Measurements from ENCODE around the gene SIGLEC1. TPM values are rescaled to one million over a fixed set of nuclear protein-coding genes. Genes with fewer than 3 reads are reported as not detected.

The SIGLEC1 gene
- total RNA-seq, 1 donor from 2014 or later, result not detected

DNA sequence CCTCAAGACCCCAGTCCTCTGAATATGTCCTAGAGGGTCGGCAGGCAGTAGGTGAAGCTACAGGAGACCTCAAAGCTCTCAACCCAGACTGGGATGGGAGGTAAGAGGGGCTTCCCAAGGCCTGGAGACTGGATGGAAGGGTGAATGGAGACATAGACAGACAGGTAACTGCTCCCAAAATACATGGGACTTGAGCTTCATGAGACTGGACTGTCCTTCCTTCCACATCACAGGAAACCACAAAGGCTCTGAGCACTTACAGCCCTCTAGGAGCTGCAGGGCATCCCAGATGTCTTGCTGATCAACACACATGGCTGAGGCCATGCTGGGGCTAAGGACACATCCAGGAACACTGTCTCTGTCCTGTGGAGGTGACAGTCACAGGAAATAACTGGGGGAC is 31.6 kb upstream of the SIGLEC1 start:
- TF ChIP-seq, protein P1, sequence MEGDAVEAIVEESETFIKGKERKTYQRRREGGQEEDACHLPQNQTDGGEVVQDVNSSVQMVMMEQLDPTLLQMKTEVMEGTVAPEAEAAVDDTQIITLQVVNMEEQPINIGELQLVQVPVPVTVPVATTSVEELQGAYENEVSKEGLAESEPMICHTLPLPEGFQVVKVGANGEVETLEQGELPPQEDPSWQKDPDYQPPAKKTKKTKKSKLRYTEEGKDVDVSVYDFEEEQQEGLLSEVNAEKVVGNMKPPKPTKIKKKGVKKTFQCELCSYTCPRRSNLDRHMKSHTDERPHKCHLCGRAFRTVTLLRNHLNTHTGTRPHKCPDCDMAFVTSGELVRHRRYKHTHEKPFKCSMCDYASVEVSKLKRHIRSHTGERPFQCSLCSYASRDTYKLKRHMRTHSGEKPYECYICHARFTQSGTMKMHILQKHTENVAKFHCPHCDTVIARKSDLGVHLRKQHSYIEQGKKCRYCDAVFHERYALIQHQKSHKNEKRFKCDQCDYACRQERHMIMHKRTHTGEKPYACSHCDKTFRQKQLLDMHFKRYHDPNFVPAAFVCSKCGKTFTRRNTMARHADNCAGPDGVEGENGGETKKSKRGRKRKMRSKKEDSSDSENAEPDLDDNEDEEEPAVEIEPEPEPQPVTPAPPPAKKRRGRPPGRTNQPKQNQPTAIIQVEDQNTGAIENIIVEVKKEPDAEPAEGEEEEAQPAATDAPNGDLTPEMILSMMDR (IDR thresholded peaks at IDR 0.05; ENCODE audit: insufficient read depth, low read length, poor library complexity, severe bottlenecking), result no peak
- no peak for DNase-seq (ENCODE audit: low read depth)
- no peaks in the 10 kb centered on the region for H3K36me3 ChIP-seq (ENCODE audit: control insufficient read depth, insufficient read depth, low read length)
- peaks cover 29% of the 10 kb centered on the region for H3K27me3 ChIP-seq (ENCODE audit: control insufficient read depth, insufficient read depth, low read length)
- H3K4me3 ChIP-seq (ENCODE audit: low read depth, low read length), result no peak overlapping the region

DNA sequence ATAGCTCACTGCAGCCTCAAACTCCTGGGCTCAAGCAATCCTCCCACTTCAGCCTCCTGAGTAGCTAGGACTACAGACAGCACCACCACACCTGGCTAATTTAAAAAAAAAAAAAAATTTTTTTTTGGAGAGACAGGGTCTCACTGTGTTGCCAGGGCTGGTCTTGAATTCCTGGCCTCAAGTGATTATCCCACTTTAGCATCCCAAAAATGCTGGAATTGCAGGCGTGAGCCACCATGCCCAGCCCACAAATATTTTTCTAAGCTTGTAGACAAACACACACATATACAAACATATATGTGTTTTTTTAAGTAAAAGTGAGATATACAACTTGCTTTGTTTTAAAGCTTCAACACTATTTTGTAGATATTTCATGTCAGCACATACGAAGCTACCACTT is 30.9 kb upstream of the SIGLEC1 start:
- Histone ChIP-seq H3K27me3 (ENCODE audit: control insufficient read depth, insufficient read depth, low read length) (peaks cover 23% of the 10 kb centered on the region), H3K36me3 (ENCODE audit: control insufficient read depth, insufficient read depth, low read length) (no peaks in the 10 kb centered on the region), H3K4me3 (ENCODE audit: low read depth, low read length) (no peak overlapping the region)
- DNase-seq (ENCODE audit: low read depth), result no peak
- TF ChIP-seq, protein P1 (IDR thresholded peaks at IDR 0.05; ENCODE audit: insufficient read depth, low read length, poor library complexity, severe bottlenecking), result no peak

DNA sequence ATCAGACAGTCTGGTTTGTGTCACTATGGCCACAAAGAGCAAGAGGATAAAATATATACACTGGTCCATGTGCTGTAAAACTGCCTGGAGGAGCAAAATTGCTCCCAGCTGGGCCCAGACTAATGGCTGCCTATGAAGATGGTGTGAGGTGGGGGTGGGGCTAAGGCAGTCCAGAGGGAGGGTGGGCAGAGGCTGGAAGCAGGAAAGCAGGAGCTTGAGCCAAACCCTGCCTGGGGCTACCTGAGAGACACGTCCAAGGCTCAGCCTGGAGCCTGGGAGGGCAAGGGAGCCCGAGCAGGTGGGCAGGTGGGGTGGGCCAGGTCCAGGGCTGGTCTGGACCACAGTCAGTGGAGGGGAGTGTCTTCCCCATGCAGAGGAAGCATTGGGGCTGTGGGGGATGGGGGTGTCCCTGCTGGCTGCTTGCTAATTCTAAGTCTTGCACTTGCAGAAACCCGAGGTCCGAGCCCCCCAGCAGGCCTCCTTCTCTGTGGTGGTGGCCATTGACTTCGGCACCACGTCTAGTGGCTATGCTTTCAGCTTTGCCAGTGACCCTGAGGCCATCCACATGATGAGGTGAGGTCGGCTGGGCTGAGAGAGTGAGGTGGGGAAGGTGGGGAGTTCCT is 29.5 kb upstream of the SIGLEC1 start:
- TF ChIP-seq, protein P1 (IDR thresholded peaks at IDR 0.05; ENCODE audit: insufficient read depth, low read length, poor library complexity, severe bottlenecking), result no peak
- DNase-seq (ENCODE audit: low read depth), result no peak
- peaks cover 23% of the 10 kb centered on the region for H3K27me3 ChIP-seq (ENCODE audit: control insufficient read depth, insufficient read depth, low read length)
- H3K4me3 ChIP-seq (ENCODE audit: low read depth, low read length), result no peak overlapping the region
- no peaks in the 10 kb centered on the region for H3K36me3 ChIP-seq (ENCODE audit: control insufficient read depth, insufficient read depth, low read length)

DNA sequence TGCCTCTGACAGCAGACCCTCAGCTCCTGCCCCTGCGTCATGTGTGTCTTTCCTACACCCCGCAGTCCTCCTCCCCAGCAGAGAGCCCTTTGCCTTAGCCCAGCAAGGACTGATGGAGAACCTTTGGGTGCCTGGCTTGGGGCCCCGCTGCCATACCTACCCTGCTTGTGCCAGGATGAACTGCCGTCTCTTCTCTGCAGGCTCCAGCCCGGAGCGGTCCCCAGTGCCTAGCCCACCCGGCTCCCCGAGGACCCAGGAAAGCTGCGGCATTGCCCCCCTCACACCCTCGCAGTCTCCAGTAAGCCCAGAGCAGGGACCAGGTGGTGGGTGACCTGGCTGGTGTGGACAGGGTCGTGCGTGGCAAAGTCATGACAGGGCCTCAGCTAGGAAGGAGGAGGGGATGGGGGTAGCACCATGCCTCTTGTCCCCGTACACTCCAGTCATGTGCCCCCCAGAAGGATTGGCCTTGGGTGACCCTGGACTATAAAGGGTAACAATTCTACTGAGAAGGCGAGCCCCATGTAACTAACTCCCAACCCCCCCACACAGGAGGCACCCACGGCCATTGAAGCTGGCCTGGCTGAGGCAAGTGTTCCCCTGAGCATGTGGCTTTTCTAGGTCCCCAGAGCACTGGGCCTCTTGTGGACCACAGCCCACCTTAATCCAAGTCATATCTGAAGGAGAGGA is 28.4 kb upstream of the SIGLEC1 start:
- TF ChIP-seq, protein P1 (IDR thresholded peaks at IDR 0.05; ENCODE audit: insufficient read depth, low read length, poor library complexity, severe bottlenecking), result no peak
- Histone ChIP-seq H3K4me3 (ENCODE audit: low read depth, low read length) (no peak overlapping the region), H3K36me3 (ENCODE audit: control insufficient read depth, insufficient read depth, low read length) (no peaks in the 10 kb centered on the region), H3K27me3 (ENCODE audit: control insufficient read depth, insufficient read depth, low read length) (peaks cover 20% of the 10 kb centered on the region)
- no peak for DNase-seq (ENCODE audit: low read depth)

DNA sequence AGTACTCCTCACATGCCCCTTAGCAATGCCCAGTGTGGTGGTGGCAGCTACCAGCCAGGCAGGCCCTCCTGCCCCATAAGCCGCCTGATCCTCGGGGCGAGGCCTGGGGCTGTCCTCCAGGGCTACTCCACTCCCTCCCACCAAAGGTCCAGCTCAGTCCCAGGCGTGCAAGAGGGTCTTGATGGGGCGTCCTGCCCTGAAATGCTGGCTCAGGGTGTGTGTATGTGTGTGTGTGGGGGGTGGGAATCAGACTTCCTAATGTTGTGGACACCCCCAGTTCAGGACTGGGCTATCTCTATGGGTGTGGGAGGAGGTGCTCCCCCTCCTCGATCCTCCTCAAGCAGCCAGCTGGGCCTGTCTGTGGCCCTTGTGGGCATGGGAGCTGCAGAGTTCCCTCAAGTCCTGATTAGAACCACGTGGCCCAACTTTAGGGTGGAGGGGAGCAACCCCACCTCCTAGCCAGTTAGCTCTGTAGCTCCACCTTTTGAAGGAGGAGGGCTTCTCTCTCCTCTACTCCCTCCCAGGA is 27.6 kb upstream of the SIGLEC1 start:
- TF ChIP-seq, protein P1 (IDR thresholded peaks at IDR 0.05; ENCODE audit: insufficient read depth, low read length, poor library complexity, severe bottlenecking), result no peak
- Histone ChIP-seq H3K36me3 (ENCODE audit: control insufficient read depth, insufficient read depth, low read length) (no peaks in the 10 kb centered on the region), H3K4me3 (ENCODE audit: low read depth, low read length) (no peak overlapping the region), H3K27me3 (ENCODE audit: control insufficient read depth, insufficient read depth, low read length) (peaks cover 16% of the 10 kb centered on the region)
- DNase-seq (ENCODE audit: low read depth), result no peak
